Measurements from ENCODE around the gene GP5. TPM values are rescaled to one million over a fixed set of nuclear protein-coding genes. Genes with fewer than 3 reads are reported as not detected.

The GP5 gene
- total RNA-seq, 6 experiments from 2014 or later = 0.05 TPM; not detected in 5

DNA sequence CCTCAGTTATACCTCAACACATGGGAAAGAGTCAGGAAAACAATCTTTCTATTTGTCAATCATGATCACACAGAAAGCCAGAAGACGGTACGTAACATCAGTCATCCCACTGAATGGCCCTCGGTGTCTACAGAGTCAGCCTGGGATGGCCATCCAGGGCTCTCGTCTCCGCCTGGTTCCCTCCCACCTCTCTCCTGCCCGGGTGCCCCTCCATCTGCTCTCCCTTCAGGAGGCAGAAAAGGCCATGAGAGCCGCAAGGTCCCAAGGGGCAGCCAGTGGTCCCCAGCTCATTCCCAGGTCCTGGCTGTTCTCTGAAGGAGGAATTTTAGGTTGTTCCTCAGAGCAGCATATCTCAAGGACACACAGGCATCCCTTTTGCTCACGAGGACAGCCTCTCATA lies 25.2 kb downstream of the GP5 start:
- Mint-ChIP-seq H3K36me3 (ENCODE audit: low read depth) (no peaks in the 10 kb centered on the region), H3K27ac (no peak overlapping the region), H3K4me1 (ENCODE audit: low read depth) (peaks cover 49% of the 10 kb centered on the region), H3K27me3 (ENCODE audit: insufficient read depth) (no peaks in the 10 kb centered on the region; the same call in 1 of the 2 replicates), H3K9me3 (no peaks in the 10 kb centered on the region), H3K4me3 (no peak overlapping the region)
- TF ChIP-seq, protein P1, sequence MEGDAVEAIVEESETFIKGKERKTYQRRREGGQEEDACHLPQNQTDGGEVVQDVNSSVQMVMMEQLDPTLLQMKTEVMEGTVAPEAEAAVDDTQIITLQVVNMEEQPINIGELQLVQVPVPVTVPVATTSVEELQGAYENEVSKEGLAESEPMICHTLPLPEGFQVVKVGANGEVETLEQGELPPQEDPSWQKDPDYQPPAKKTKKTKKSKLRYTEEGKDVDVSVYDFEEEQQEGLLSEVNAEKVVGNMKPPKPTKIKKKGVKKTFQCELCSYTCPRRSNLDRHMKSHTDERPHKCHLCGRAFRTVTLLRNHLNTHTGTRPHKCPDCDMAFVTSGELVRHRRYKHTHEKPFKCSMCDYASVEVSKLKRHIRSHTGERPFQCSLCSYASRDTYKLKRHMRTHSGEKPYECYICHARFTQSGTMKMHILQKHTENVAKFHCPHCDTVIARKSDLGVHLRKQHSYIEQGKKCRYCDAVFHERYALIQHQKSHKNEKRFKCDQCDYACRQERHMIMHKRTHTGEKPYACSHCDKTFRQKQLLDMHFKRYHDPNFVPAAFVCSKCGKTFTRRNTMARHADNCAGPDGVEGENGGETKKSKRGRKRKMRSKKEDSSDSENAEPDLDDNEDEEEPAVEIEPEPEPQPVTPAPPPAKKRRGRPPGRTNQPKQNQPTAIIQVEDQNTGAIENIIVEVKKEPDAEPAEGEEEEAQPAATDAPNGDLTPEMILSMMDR (IDR thresholded peaks at IDR 0.05) = no peak
- DNase-seq = no peak

- Mint-ChIP-seq H3K27me3 (ENCODE audit: insufficient read depth) (no peaks in the 10 kb centered on the region), H3K36me3 (ENCODE audit: low read depth) (no peaks in the 10 kb centered on the region), H3K4me1 (ENCODE audit: low read depth) (peaks cover 57% of the 10 kb centered on the region), H3K27ac (no peak overlapping the region), H3K4me3 (no peak overlapping the region), H3K9me3 (no peaks in the 10 kb centered on the region)
- DNase-seq = no peak
- TF ChIP-seq, protein P1 (IDR thresholded peaks at IDR 0.05) = no peak
Observed at GRCh38 chr3:194373028-194373427, 26.0 kb downstream of the GP5 start.

DNA sequence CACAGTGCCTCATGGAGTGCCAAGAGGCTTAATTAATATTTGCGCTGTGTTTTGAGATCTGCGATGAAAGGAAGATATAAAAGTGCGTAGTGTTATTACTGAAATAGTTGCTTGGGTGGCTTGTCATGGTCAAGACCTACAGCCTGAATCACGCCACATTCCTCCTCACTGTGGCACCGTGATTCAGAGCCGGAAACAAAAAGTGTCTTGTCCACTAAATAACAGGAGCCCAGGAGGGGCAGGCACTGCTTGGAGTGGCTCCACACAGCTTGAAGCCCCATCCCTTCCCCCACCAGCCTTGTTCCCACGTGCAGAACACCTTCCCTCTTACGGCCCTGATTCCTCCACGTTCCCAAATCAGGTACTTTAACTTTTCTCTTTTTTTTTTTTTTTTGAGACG lies 28.3 kb downstream of the GP5 start:
- no peak overlapping the region for H3K4me3 Mint-ChIP-seq
- TF ChIP-seq, protein P1 (IDR thresholded peaks at IDR 0.05) = no peak
- no peak overlapping the region for H3K27ac Mint-ChIP-seq
- H3K27me3 Mint-ChIP-seq (ENCODE audit: insufficient read depth) = no peaks in the 10 kb centered on the region; the same call in 1 of the 2 replicates
- peaks cover 58% of the 10 kb centered on the region for H3K4me1 Mint-ChIP-seq (ENCODE audit: low read depth)
- peaks cover 5% of the 10 kb centered on the region; the same call in 1 of the 2 replicates for H3K36me3 Mint-ChIP-seq (ENCODE audit: low read depth)
- DNase-seq = no peak
- H3K9me3 Mint-ChIP-seq = no peaks in the 10 kb centered on the region

DNA sequence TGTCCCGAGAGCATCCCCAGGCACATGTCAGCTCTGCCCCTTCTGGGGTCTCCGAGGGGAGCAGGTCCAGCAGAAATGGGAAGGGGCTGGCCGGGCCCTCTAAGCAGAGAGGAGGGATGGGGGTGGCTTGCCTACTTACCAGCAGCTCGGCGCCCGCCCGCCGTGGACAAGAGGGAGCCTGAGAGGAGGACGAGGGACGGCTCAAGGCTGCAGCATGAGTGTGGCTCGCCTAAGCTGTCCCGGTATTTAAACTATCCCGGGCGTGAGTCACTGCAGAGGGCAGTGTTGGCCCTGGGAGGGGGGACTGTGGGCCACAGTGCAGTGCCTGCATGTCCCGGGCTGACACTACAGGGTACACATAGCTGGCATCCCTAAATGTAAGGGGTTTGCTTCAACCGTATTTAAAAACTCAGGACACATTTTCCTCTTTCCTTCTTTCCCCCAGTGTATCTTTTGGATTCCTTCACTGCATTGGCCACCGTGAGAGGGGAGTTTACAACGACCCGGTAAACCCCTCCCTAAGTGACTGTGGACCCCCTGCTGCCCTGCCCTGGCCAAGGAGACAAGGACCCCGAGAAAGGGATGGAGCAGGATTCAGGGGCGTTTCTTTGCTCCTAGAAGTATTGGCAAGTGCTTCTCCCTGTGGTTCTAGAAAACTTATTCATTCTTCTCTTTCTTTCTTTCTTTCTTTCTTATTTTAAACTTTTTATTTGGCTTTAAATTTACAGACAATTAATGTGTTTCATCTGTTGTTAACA lies 29.4 kb downstream of the GP5 start, which contains the start of gene LRRC15:
Gene LRRC15, minus strand, starts transcription at position 222 of the 758 bp plus-strand sequence. CDS start 8,700 bp downstream, outside the sequence.
- peaks cover 5% of the 10 kb centered on the region; the same call in 1 of the 2 replicates for H3K36me3 Mint-ChIP-seq (ENCODE audit: low read depth)
- H3K27me3 Mint-ChIP-seq (ENCODE audit: insufficient read depth) = no peaks in the 10 kb centered on the region; the same call in 1 of the 2 replicates
- H3K9me3 Mint-ChIP-seq = no peaks in the 10 kb centered on the region
- H3K27ac Mint-ChIP-seq = peak within 1 kb of the TSS; percentile 61
- TF ChIP-seq, protein P1 (IDR thresholded peaks at IDR 0.05) = no peak; the same call in 1 of the 2 replicates
- H3K4me1 Mint-ChIP-seq (ENCODE audit: low read depth) = peaks cover 60% of the 10 kb centered on the region
- DNase-seq = peak; percentile 74
- H3K4me3 Mint-ChIP-seq = peak within 1 kb of the TSS; percentile 89

DNA sequence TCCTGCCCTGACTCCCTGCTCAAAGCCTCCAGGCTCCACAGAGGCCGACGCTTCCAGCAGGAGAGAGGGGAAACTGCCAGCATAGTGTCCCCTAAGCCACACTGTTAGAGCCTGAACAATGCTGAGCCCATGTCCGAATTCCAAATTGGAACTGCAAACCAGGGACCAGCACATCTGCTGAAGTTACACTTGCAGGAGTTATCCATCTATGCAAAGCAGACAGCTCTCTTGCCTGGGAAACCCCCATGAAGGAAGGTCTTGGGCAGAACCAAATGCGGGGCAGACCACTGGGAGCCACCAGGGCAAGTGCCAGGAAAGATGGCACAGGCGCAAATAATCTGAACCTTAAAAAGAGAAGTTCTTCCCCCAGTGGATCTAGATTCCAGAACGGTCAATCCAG lies 30.1 kb downstream of the GP5 start:
- H3K27ac Mint-ChIP-seq = peak overlapping the region; percentile 61; the same call in 1 of the 2 replicates
- TF ChIP-seq, protein P1 (IDR thresholded peaks at IDR 0.05) = no peak
- H3K36me3 Mint-ChIP-seq (ENCODE audit: low read depth) = peaks cover 5% of the 10 kb centered on the region; the same call in 1 of the 2 replicates
- no peaks in the 10 kb centered on the region for H3K9me3 Mint-ChIP-seq
- peaks cover 68% of the 10 kb centered on the region for H3K4me1 Mint-ChIP-seq (ENCODE audit: low read depth)
- no peak for DNase-seq
- H3K4me3 Mint-ChIP-seq = peak overlapping the region; percentile 89
- no peaks in the 10 kb centered on the region; the same call in 1 of the 2 replicates for H3K27me3 Mint-ChIP-seq (ENCODE audit: insufficient read depth)
